ENCODE measurements around the gene MRFAP1.

MRFAP1 gene

DNA sequence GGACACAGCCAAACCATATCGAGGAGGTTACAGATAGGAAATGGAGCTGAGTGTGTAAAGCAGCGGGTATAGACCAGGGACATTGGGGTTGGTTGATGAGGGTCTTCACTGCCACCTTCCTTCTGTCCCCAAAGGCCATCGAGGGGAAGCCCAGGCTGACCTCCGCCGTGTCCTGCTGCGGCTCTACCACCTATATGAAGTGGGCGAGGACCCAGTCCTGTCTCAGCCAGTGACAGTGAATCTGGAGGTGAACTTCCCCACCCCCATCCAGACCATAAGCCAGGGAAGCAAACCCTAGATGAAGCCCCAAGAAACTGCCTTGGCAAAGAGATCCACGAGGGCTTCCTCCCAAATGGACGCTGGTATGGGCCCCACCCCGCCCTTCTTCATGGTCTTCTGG lies 23.2 kb upstream of the MRFAP1 start:
- H3K27ac ChIP-seq (ENCODE audit: low read length) = no peak overlapping the region
- no peaks in the 10 kb centered on the region for H3K27me3 ChIP-seq (replicated peaks; ENCODE audit: insufficient read depth, low read length)
- TF ChIP-seq CTCF (IDR thresholded peaks at IDR 0.05; ENCODE audit: low read length) (no peak), EZH2phosphoT487 (IDR thresholded peaks at IDR 0.05; ENCODE audit: low read length) (no peak), EZH2 (optimal IDR thresholded peaks at IDR 0.05; ENCODE audit: low read depth, low read length) (no peak)

GRCh38 chr4:6618386-6619115 lies 21.9 kb upstream of the MRFAP1 start:
- Histone ChIP-seq H3K9me3 (replicated peaks; ENCODE audit: insufficient read depth, low read length) (no peaks in the 10 kb centered on the region), H3K79me2 (ENCODE audit: low read length) (no peaks in the 10 kb centered on the region), H3F3A (ENCODE audit: insufficient read depth, low read length) (no peaks in the 10 kb centered on the region), H4K20me1 (ENCODE audit: insufficient read depth, low read length) (no peaks in the 10 kb centered on the region), H2AFZ (ENCODE audit: low read length) (no peak overlapping the region), H3K4me3 (ENCODE audit: low read length) (no peak overlapping the region), H3K9ac (ENCODE audit: low read length) (no peak overlapping the region), H3K4me2 (ENCODE audit: low read depth, low read length) (no peak overlapping the region), H3K4me1 (ENCODE audit: low read length) (no peaks in the 10 kb centered on the region), H3K36me3 (replicated peaks; ENCODE audit: insufficient read depth, low read length) (no peaks in the 10 kb centered on the region), H3K9me2 (replicated peaks; ENCODE audit: insufficient read depth, low read length) (no peaks in the 10 kb centered on the region), H3K27me3 (replicated peaks; ENCODE audit: insufficient read depth, low read length) (no peaks in the 10 kb centered on the region), H3K27ac (ENCODE audit: low read length) (no peak overlapping the region)
- DNase-seq = no peak
- TF ChIP-seq CTCF (IDR thresholded peaks at IDR 0.05; ENCODE audit: low read length) (no peak), EZH2 (optimal IDR thresholded peaks at IDR 0.05; ENCODE audit: low read depth, low read length) (no peak), EZH2phosphoT487 (IDR thresholded peaks at IDR 0.05; ENCODE audit: low read length) (no peak)

More for the DNA sequence above, 23.2 kb upstream of the MRFAP1 start:
- Histone ChIP-seq H3F3A (ENCODE audit: insufficient read depth, low read length) (no peaks in the 10 kb centered on the region), H4K20me1 (ENCODE audit: insufficient read depth, low read length) (no peaks in the 10 kb centered on the region), H3K4me3 (ENCODE audit: low read length) (no peak overlapping the region), H3K79me2 (ENCODE audit: low read length) (no peaks in the 10 kb centered on the region), H3K9me3 (replicated peaks; ENCODE audit: insufficient read depth, low read length) (no peaks in the 10 kb centered on the region), H2AFZ (ENCODE audit: low read length) (no peak overlapping the region), H3K9me2 (replicated peaks; ENCODE audit: insufficient read depth, low read length) (no peaks in the 10 kb centered on the region), H3K36me3 (replicated peaks; ENCODE audit: insufficient read depth, low read length) (no peaks in the 10 kb centered on the region), H3K4me2 (ENCODE audit: low read depth, low read length) (no peak overlapping the region), H3K4me1 (ENCODE audit: low read length) (no peaks in the 10 kb centered on the region), H3K9ac (ENCODE audit: low read length) (no peak overlapping the region)
- DNase-seq = no peak

GRCh38 chr4:6619116-6619465 lies 21.4 kb upstream of the MRFAP1 start:
- H3K79me2 ChIP-seq (ENCODE audit: low read length) = no peaks in the 10 kb centered on the region
- H3K4me2 ChIP-seq (ENCODE audit: low read depth, low read length) = no peak overlapping the region
- H3K4me1 ChIP-seq (ENCODE audit: low read length) = no peaks in the 10 kb centered on the region
- no peak overlapping the region for H3K4me3 ChIP-seq (ENCODE audit: low read length)
- no peak overlapping the region for H2AFZ ChIP-seq (ENCODE audit: low read length)
- H3F3A ChIP-seq (ENCODE audit: insufficient read depth, low read length) = no peaks in the 10 kb centered on the region
- H3K9me2 ChIP-seq (replicated peaks; ENCODE audit: insufficient read depth, low read length) = no peaks in the 10 kb centered on the region
- no peaks in the 10 kb centered on the region for H4K20me1 ChIP-seq (ENCODE audit: insufficient read depth, low read length)
- no peak overlapping the region for H3K27ac ChIP-seq (ENCODE audit: low read length)
- no peaks in the 10 kb centered on the region for H3K9me3 ChIP-seq (replicated peaks; ENCODE audit: insufficient read depth, low read length)
- no peak for DNase-seq
- TF ChIP-seq EZH2phosphoT487 (IDR thresholded peaks at IDR 0.05; ENCODE audit: low read length) = no peak
- no peak for TF ChIP-seq CTCF (IDR thresholded peaks at IDR 0.05; ENCODE audit: low read length)
- TF ChIP-seq EZH2 (optimal IDR thresholded peaks at IDR 0.05; ENCODE audit: low read depth, low read length) = no peak
- no peaks in the 10 kb centered on the region for H3K27me3 ChIP-seq (replicated peaks; ENCODE audit: insufficient read depth, low read length)
- no peaks in the 10 kb centered on the region for H3K36me3 ChIP-seq (replicated peaks; ENCODE audit: insufficient read depth, low read length)
- no peak overlapping the region for H3K9ac ChIP-seq (ENCODE audit: low read length)
